ENCODE data around the gene ZNF638. TPM values are rescaled to one million over a fixed set of nuclear protein-coding genes. Genes with fewer than 3 reads are reported as not detected.
"Not testable (repeated sequence)": the region's sequence is repeated elsewhere in the genome, so short reads cannot be mapped to it uniquely, and the experiment has no call there.

Gene ZNF638, protein sequence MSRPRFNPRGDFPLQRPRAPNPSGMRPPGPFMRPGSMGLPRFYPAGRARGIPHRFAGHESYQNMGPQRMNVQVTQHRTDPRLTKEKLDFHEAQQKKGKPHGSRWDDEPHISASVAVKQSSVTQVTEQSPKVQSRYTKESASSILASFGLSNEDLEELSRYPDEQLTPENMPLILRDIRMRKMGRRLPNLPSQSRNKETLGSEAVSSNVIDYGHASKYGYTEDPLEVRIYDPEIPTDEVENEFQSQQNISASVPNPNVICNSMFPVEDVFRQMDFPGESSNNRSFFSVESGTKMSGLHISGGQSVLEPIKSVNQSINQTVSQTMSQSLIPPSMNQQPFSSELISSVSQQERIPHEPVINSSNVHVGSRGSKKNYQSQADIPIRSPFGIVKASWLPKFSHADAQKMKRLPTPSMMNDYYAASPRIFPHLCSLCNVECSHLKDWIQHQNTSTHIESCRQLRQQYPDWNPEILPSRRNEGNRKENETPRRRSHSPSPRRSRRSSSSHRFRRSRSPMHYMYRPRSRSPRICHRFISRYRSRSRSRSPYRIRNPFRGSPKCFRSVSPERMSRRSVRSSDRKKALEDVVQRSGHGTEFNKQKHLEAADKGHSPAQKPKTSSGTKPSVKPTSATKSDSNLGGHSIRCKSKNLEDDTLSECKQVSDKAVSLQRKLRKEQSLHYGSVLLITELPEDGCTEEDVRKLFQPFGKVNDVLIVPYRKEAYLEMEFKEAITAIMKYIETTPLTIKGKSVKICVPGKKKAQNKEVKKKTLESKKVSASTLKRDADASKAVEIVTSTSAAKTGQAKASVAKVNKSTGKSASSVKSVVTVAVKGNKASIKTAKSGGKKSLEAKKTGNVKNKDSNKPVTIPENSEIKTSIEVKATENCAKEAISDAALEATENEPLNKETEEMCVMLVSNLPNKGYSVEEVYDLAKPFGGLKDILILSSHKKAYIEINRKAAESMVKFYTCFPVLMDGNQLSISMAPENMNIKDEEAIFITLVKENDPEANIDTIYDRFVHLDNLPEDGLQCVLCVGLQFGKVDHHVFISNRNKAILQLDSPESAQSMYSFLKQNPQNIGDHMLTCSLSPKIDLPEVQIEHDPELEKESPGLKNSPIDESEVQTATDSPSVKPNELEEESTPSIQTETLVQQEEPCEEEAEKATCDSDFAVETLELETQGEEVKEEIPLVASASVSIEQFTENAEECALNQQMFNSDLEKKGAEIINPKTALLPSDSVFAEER (N-terminal part only)
- 79.5 TPM for total RNA-seq
- long read RNA-seq, full-length matches to known transcripts: 1 of 56 reads
- long read RNA-seq, partial matches to known transcripts: 18 of 56 reads
- long read RNA-seq, other reads (novel, unspliced or antisense): 37 of 56 reads

DNA sequence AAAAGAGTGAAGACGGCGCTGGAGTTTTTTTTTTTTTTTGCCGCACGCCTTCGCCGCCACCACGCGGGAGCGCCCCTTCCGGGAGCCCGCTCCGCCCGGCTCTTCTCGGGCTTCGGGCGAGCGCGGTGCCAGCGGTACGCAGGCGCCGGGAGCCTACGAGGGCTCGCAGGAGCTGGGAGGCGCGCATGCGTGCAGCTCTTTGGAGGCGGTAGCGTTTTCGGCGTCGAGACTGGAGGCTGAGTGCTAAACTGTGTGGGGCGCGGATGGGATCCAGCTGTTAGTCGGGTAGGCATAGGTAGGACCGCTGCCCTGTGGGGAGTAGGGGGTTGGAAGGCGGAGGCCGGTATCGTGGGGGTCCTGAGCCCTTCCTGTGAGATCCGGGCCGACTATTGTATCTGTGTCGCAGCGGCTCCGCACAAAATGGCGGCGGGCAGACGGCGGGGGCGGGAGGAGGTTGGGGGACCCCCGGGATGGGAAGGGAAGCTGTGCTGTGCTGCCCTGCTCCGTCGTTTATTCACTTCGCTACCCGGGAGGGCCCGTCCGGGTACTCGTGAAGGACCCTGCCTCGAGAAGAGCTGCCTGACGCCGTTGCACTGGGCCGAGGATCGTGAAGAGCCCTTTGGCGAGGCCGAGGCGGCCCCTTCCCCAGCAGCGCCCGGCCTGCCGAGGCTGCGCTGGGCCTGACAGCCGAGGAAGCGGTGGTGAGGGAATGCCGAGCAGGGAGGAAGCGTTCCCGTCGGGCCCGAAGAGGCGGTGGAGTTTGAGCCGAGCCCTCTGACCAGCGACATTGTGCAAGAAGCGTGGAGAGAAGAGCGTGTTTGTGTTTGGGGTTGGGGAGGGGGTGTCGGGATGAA, at the start of gene ZNF638:
Gene ZNF638 (plus strand): TSS at position 202 of the 854 bp plus-strand sequence. CDS start 17,173 bp downstream, outside the sequence.
- DNase-seq (ENCODE audit: low spot score): peak; percentile 96
- intact Hi-C loops (cut with DNase I): loop anchor here (1.0 to 5.0 kb wide), 2 partner anchors 35 to 108 kb away; no protein-coding TSS in a partner anchor

DNA sequence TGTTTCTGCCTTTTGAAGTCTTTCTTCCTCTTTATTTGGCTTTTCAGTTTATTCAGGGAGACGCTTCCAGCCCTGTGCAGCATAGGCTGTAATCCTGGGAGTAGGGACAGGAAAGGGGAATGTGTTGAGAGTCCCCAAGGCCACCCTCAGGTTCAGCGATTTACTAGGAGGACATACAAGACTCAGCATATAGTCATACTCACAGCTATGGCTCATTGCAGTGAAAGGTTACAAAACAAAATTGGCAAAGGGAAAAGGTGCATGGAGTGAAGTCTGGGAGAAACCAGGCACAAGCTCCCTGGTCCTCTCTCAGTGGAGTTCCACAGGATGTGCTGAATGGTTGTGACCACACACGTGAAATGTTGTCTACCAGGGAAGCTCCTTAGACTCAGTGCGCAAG, 49.6 kb upstream of the ZNF638 start:
- intact Hi-C loops (cut with DNase I): no loop called here
- DNase-seq (ENCODE audit: low spot score): no peak

DNA sequence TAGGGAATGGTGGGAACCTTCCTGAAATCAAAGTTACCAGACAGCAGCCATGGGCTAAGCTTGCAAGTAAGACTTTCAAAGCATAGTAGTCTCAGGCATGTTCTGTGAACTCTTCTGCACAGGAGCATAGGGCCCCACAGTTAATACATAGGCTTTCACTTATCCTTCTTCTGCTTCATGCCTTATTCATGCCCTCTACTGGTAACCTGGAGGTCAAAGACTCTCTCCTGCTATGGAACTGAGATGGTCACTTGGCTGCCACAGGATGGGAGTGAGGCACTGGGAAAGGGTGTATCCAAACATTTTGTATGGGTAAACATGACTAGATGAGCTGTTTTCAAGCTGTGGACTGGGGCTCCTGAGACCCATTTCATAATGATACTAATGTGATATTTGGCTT, 49.1 kb upstream of the ZNF638 start:
- intact Hi-C loops (cut with DNase I): no loop called here

DNA sequence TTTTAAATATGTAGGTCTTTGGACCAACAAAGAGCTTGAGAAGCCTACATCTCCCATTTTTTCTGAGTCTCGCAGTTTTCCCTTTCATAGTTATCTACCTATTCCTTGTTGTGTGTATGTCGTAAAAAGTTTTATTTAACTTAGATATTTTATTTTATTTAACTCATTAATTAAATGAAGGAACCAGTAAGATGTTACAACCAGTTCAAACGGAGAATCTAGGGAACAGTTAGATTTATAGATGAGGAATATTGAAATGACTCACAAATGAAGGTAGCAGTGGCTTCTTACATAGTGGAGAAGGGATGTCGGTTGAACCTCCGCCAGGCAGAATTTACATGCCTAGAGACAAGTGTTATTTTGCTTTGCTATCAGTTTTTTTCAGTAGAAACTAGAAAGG, 48.5 kb upstream of the ZNF638 start:
- no peak for DNase-seq (ENCODE audit: low spot score)
- intact Hi-C loops (cut with DNase I): no loop called here

More for the DNA sequence above, 49.1 kb upstream of the ZNF638 start:
- no peak for DNase-seq (ENCODE audit: low spot score)

DNA sequence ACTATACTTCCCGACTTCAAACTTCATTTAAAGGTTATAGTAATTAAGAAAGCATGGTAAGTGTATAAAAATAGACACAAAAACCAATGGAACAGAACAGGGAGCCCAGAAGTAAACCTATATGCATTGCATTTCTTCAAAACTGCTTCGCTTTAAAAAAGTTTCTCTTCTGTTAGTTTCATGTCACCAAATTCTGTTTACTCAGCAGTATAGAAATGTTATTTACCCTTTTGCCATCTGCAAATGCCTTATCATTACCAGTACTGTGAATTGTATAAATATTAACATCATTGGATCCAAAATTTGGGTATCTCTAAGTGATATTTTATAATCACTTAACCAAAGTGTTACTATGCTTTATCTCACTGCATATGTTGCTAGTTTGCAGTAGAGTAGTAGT, 45.9 kb upstream of the ZNF638 start:
- intact Hi-C loops (cut with DNase I): no loop called here
- DNase-seq (ENCODE audit: low spot score): no peak

DNA sequence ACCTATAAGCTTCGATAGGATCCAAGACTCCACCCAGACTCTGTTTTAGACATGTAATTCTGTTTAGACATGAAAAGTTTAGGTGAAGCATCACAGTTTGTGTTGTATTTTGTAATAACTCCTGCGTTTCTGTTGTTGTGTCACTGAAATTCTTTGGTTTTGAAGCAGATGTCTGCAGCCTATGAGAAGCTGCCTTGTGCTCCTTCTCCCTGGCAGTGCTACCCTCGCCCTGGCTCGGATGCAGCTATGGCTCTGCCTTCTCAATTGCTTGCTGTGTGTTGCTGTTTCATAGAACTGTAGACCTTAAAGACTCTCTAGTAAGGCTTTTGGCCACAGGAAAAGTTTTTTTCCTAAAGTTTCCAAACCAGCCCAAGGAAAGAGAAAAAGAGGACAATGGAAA, 40.2 kb upstream of the ZNF638 start:
- no peak for DNase-seq (ENCODE audit: low spot score)

DNA sequence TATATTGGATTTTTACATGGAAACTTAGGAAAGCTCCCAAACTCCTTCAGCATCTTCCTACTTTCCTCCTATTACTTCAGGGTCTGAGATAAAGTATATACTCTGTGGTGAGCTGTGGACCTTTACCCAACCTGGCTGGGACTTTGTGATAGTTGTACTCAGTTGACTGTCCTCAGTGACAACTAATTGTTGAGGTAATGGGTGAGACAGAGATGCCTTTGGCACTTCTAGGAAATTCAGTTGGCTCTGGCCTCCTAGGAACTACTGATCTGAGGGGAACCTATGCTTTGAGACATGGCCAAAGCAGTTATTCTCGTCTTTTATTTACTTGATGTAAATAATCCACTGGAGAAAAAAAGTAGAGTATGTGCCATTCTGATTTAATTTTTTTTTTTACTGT, 39.4 kb upstream of the ZNF638 start:
- no peak for DNase-seq (ENCODE audit: low spot score)
- intact Hi-C loops (cut with DNase I): no loop called here

More for the DNA sequence above, 40.2 kb upstream of the ZNF638 start:
- intact Hi-C loops (cut with DNase I): no loop called here

DNA sequence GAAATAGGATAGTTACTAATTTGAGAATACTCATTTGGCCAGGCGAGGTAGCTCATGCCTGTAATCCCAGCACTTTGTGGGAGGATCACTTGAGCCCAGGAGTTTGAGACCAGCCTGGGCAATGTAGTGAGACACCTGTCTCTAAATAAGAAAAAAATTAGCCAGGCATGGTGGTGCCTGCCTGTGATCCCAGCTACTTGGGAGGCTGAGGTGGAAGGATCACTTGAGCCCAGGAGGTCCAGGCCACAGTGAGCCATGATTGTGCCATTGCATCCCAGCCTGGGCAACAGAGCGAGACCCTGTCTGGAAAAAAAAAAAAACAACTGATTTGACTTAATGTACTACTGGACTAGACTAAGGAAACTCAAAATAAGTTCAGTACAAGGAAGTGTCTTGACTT, 32.7 kb upstream of the ZNF638 start:
- intact Hi-C loops (cut with DNase I): loop anchor here (2.0 to 5.0 kb wide), 2 partner anchors 33 to 212 kb away; partner anchors contain the start of gene ZNF638
- DNase-seq (ENCODE audit: low spot score): no peak

DNA sequence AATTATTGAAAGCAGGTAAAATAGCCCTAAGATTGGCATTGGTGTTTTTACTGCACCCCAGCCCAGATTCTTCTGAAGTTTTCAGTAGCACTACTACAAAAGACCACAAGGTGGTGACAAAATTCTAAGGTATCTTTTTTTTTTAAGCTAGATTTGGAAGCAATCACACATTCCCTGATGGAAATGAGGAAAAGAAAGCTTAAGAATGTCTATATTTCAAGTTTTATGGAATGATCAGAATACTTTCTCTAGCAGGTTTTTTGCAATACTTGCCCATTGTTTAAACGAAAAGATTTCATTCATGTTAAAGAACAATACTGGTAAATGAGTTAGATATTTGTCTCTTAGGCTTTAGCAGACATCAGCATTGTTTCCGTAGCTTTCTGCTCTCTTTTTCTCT, 32.1 kb upstream of the ZNF638 start:
- DNase-seq (ENCODE audit: low spot score): no peak
- intact Hi-C loops (cut with DNase I): loop anchor here (2.0 to 5.0 kb wide), 2 partner anchors 33 to 211 kb away; partner anchors contain the start of gene ZNF638

DNA sequence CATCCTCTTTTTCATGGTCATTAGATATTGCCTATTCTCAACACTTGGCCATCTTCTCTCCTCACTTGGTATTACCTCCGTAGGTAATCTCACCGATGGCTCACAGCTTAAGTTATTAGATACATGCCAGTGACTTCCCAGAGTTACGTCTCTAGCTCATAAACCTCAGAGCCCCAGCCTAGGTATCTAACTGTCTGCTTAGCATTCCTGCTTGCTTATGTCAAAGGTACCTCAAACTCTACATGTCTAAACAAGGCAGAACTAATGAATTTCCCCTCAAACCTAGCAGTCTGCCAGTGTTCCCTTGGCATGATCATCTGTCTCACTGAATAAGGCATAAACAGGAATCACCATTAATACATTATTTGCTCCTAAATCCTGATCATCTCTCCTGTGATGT, 27.7 kb upstream of the ZNF638 start:
- intact Hi-C loops (cut with DNase I): no loop called here
- DNase-seq (ENCODE audit: low spot score): no peak

DNA sequence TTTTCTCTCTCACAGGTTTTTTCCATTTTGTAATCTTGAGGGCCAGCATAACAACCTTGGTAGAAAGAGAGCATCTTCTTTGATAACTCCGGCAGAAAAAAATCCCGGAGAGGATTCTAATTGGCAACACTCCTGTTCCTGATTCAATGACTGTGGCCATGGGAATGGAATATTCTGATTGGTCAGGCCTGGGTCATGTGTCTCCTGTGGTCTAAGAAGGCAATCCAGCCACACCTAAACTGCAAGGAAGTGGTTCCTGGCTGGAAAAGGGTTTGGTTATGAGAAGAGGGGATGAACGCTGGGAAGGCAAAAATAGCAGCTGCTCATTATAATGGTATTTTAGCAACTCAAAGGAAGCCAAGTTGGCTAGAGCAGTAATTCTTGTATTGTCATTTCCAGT, 24.8 kb upstream of the ZNF638 start:
- DNase-seq (ENCODE audit: low spot score): no peak
- intact Hi-C loops (cut with DNase I): no loop called here

DNA sequence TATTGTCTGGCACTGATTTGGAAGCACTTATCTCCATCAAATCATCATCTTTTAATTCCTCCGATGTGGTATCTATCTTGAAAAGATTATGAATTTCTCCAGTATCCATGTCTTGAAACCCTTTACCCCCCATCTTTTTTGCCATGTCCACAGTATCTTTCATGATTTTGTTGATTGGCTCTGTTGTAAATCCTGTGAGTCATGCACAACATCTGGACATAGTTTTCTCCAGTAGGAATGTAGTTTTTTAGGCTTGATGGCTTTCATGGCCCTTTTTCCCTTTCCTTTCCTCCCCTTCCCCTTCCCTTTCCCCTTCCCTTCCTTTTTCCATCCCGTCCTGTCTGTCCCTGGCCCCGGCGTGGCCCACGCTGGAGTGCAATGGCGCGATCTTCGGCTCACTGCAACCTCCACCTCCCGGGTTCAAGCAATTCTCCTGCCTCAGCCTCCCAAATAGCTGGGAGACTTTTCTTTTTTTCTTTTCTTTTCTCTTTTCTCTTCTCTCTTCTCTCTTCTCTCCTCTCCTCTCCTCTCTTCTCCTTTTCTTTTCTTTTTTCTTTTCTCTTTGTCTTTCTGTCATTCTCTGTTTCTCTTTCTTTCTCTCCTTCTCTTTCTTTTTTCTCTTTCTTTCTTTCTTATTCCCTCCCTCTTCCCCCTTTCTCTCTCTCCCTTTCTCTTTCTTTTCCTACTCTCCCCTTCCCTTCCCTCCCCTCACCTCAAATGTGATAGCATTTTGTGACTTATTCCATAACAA, 18.4 kb upstream of the ZNF638 start:
- DNase-seq (ENCODE audit: low spot score): no peak
- intact Hi-C loops (cut with DNase I): no loop called here

DNA sequence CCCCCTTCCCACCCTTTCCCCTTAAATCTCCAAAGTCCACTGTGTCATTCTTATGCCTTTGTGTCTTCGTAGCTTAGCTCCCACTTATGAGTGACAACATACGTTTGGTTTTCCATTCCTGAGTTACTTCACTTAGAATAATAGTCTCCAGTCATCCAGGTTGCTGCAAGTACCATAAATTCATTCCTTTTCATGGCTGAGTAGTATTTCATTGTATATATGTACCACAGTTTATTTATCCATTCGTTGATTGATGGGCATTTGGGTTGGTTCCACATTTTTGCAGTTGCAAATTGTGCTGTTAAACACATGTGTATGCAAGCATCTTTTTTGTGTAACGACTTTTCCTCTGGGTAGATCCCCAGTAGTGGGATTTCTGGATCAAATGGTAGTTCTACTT, 14.5 kb upstream of the ZNF638 start:
- no peak for DNase-seq (ENCODE audit: low spot score)
- intact Hi-C loops (cut with DNase I): no loop called here

DNA sequence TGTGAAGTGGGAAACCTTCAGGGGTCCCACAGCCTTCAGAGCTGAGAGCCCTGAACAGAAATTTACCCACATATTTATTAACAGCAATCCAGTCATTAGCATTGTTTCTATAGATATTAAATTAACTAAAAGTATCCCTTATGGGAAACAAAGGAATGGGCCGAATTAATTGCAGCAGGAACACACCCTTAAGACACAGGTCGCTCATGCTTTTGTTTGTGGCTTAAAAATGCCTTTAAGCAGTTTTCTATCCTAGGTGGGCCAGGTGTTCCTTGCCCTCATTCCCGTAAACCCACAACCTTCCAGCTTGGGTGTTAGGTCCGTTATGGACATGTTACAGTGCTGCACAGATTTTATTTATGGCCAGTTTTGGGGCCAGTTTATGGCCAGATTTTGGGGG, 13.7 kb upstream of the ZNF638 start:
- intact Hi-C loops (cut with DNase I); DNase-seq (ENCODE audit: low spot score): not testable (repeated sequence)

DNA sequence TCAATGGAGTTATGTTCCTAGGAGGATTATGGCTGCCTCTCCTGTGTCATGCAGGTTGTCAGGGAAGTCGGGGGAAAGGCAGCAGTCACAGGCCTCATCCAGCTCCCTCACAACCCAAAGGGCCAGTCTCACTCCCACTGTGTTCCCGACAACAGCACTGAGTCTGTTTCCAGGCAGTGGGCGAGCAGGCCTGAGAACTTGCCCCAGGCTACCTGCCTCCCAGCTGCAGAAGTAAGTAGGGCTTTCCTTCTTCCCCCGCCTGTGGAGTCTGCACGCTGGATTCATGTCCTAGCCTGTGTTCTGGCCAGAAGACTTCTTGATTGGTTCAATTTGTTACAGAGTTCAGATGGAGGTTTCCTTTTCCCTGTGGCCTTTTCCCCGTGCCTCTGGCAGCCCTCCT, 8.2 kb upstream of the ZNF638 start:
- DNase-seq (ENCODE audit: low spot score): no peak
- intact Hi-C loops (cut with DNase I): no loop called here

DNA sequence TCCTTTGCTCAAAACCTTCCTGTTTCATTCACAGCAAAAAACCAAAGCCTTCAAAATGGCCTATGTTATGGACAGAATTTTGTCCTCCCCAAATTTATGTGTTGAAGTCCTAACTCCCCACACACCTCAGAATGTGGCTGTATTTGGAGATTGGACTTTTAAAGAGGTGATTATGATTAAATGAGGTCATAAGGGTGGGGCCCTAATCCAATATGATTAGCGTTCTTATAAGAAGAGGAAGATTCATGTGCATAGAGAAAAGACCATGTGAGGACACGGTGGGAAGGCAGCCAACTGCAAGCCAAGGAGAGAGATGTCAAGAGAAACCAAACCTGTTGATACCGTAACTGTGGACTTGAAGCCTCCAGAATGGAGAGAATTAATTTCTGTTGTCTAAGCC, 4.6 kb upstream of the ZNF638 start:
- intact Hi-C loops (cut with DNase I): no loop called here
- no peak for DNase-seq (ENCODE audit: low spot score)

DNA sequence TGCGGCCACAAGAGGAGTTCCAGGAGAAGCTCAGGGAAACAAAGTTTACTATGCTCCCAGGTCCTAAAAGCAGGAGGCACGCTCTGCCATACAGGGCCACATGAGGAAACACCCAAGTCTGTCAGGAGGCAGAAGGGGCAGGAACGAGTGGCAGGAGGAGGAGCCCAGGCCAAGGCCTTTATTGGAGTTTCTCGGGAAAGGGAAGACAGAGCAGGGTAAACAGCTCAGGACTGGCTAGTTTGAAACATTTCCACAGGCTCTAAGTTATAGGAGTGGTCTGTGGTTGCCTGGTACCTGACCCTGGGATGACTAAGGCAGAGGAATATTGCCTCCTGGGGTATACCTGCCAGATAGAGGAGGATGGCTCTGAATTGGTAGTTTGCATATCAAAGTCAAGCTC, 3.7 kb upstream of the ZNF638 start:
- intact Hi-C loops (cut with DNase I): no loop called here
- no peak for DNase-seq (ENCODE audit: low spot score)

DNA sequence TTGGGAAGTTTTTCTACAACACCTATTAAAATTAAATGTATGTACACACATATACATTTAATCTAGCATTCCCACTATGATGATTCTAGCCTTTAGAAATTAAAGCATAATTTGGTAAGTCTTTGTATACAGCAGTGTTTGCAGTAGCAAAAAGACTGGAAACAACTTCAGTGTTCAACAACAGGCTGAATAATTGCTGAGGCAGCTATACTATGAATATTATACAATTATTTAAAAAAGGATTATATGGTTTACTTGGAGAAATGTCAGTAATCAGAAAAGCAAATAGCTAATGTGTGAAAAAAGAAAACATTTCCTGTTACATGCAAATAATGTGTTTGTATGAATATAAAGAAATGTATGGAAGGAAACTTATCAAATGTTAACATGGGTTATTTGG, 1.4 kb upstream of the ZNF638 start:
- DNase-seq (ENCODE audit: low spot score): no peak
- intact Hi-C loops (cut with DNase I): loop anchor here (5.0 kb wide), 1 partner anchor 33 kb away; no protein-coding TSS in a partner anchor

Data from cardiac septum (tissue), 1 donor.